Measurements from ENCODE around the gene IMPA2. TPM values are rescaled to one million over a fixed set of nuclear protein-coding genes. Genes with fewer than 3 reads are reported as not detected.

The IMPA2 gene
- total RNA-seq, 4 donors from 2014 or later, result 28.5 to 61.7 (median 31.6) TPM

GRCh38 chr18:12056884-12057402 lies 75.6 kb downstream of the IMPA2 start:
- intact Hi-C loops (cut with DNase I; ENCODE audit: low total_unique reads), result no loop called here
- Histone ChIP-seq H3K36me3 (no peaks in the 10 kb centered on the region), H3K4me3 (no peak overlapping the region), H3K9me3 (no peaks in the 10 kb centered on the region), H3K4me1 (no peaks in the 10 kb centered on the region), H3K27ac (no peak overlapping the region), H3K27me3 (no peaks in the 10 kb centered on the region)
- TF ChIP-seq, protein P1, sequence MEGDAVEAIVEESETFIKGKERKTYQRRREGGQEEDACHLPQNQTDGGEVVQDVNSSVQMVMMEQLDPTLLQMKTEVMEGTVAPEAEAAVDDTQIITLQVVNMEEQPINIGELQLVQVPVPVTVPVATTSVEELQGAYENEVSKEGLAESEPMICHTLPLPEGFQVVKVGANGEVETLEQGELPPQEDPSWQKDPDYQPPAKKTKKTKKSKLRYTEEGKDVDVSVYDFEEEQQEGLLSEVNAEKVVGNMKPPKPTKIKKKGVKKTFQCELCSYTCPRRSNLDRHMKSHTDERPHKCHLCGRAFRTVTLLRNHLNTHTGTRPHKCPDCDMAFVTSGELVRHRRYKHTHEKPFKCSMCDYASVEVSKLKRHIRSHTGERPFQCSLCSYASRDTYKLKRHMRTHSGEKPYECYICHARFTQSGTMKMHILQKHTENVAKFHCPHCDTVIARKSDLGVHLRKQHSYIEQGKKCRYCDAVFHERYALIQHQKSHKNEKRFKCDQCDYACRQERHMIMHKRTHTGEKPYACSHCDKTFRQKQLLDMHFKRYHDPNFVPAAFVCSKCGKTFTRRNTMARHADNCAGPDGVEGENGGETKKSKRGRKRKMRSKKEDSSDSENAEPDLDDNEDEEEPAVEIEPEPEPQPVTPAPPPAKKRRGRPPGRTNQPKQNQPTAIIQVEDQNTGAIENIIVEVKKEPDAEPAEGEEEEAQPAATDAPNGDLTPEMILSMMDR (IDR thresholded peaks at IDR 0.05), result no peak
- TF ChIP-seq POLR2A (IDR thresholded peaks at IDR 0.05), result no peak
- DNase-seq, result no peak

GRCh38 chr18:12057419-12058039 lies 76.2 kb downstream of the IMPA2 start:
- intact Hi-C loops (cut with DNase I; ENCODE audit: low total_unique reads), result no loop called here
- DNase-seq, result no peak
- no peaks in the 10 kb centered on the region for H3K4me1 ChIP-seq
- TF ChIP-seq, protein P1 (IDR thresholded peaks at IDR 0.05), result no peak
- TF ChIP-seq POLR2A (IDR thresholded peaks at IDR 0.05), result no peak
- no peak overlapping the region for H3K4me3 ChIP-seq
- no peaks in the 10 kb centered on the region for H3K27me3 ChIP-seq
- H3K9me3 ChIP-seq, result no peaks in the 10 kb centered on the region
- no peak overlapping the region for H3K27ac ChIP-seq
- no peaks in the 10 kb centered on the region for H3K36me3 ChIP-seq

GRCh38 chr18:12059334-12060181 lies 78.3 kb downstream of the IMPA2 start:
- no peak overlapping the region for H3K27ac ChIP-seq
- intact Hi-C loops (cut with DNase I; ENCODE audit: low total_unique reads), result no loop called here
- no peaks in the 10 kb centered on the region for H3K36me3 ChIP-seq

DNA sequence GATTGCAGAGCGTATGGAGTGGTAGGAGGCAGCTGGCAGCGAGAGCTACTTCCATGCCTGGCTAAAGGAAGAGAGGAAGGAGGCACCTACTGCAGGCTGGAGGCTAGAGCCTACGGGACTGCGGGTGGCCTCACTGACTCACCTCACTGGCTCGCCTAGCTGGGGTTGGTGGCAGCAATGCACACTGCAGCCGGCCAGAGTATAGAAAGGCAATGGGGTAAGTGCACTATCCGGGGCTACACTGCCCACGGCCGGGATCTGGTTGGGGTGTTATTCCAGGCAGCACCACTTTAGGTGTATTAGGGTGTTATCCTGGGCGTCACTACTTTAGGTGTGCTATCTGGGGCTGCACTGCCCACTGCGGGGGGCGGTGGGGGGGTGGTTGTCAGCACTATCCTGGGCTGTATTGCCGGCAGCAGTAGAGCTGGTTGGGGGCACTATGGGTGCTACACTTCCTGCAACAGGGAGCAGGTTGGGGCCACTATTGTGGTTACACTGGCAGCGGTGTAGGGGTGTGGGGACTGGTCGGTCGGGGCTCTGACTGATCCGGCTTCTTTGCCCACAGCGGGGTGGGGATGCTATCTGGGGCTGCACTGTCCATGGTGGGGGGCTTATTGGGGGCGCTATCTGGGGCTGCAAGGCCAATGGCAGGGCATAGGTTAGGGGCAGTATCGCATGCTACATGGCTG lies 79.0 kb downstream of the IMPA2 start:
- Histone ChIP-seq H3K36me3 (no peaks in the 10 kb centered on the region), H3K27ac (no peak overlapping the region), H3K4me1 (no peaks in the 10 kb centered on the region), H3K9me3 (no peaks in the 10 kb centered on the region), H3K4me3 (no peak overlapping the region), H3K27me3 (no peaks in the 10 kb centered on the region)
- no peak for TF ChIP-seq POLR2A (IDR thresholded peaks at IDR 0.05)
- TF ChIP-seq, protein P1 (IDR thresholded peaks at IDR 0.05), result no peak
- intact Hi-C loops (cut with DNase I; ENCODE audit: low total_unique reads), result no loop called here
- DNase-seq, result no peak

More at GRCh38 chr18:12059334-12060181, 78.3 kb downstream of the IMPA2 start:
- no peak for TF ChIP-seq POLR2A (IDR thresholded peaks at IDR 0.05)
- TF ChIP-seq, protein P1 (IDR thresholded peaks at IDR 0.05), result no peak
- Histone ChIP-seq H3K4me3 (no peak overlapping the region), H3K27me3 (no peaks in the 10 kb centered on the region), H3K4me1 (no peaks in the 10 kb centered on the region), H3K9me3 (no peaks in the 10 kb centered on the region)
- no peak for DNase-seq

Data from uterus (tissue), 4 donors.